ENCODE results near the gene UGGT2.
"Not testable (repeated sequence)": the region's sequence is repeated elsewhere in the genome, so short reads cannot be mapped to it uniquely, and the experiment has no call there.

The UGGT2 gene

DNA sequence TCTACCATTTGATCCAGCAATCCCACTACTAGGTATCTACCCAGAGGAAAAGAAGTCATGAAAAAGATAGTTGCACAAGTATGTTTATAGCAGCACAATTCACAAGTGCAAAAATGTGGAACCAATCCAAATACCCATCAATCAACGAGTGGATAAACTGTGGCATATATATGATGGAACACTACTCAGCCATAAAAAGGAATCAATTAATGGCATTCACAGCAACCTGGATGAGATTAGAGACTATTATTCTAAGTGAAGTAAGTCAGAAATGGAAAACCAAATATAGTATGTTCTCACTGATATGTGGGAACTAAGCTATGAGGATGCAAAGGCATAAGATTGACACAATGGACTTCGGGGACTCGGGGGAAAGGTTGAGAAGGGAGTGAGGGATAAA is 1.3 kb downstream of the UGGT2 start:
- not testable (repeated sequence) for DNase-seq (ENCODE audit: low read depth, low spot score)

DNA sequence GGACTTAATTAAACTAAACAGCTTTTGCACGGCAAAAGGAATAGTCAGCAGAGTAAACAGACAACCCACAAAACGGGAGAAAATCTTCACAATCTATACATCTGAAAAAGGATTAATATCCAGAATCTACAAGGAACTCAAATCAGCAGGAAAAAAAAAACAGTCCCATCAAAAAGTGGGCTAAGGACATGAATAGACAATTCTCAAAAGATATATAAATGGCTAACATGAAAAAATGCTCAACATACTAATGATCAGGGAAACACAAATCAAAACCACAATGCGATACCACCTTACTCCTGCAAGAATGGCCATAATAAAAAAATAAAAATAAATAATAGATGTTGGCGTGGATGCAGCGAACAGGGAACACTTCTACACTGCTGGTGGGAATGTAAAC is 1.7 kb downstream of the UGGT2 start:
- not testable (repeated sequence) for DNase-seq (ENCODE audit: low read depth, low spot score)

GRCh38 chr13:96050955-96051354 is 2.2 kb downstream of the UGGT2 start:
- not testable (repeated sequence) for DNase-seq (ENCODE audit: low read depth, low spot score)

GRCh38 chr13:96046449-96047126 is 6.6 kb downstream of the UGGT2 start:
- not testable (repeated sequence) for DNase-seq (ENCODE audit: low read depth, low spot score)

DNA sequence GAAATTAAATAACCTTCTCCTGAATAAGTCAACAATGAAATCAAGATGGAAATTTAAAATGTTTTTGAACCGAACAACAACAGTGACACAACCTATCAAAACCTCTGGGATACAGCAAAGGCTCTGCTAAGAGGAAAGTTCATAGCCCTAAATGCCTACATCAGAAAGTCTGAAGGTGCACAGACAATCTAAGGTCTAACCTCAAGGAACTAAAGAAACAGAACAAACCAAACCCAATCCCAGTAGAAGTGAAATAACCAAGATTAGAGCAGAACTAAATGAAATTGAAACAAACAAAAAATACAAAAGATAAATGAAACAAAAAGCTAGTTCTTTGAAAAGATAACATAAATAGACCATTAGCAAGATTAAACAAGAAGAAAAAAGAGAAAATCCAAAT is 9.0 kb downstream of the UGGT2 start:
- DNase-seq (ENCODE audit: low read depth, low spot score) = no peak

DNA sequence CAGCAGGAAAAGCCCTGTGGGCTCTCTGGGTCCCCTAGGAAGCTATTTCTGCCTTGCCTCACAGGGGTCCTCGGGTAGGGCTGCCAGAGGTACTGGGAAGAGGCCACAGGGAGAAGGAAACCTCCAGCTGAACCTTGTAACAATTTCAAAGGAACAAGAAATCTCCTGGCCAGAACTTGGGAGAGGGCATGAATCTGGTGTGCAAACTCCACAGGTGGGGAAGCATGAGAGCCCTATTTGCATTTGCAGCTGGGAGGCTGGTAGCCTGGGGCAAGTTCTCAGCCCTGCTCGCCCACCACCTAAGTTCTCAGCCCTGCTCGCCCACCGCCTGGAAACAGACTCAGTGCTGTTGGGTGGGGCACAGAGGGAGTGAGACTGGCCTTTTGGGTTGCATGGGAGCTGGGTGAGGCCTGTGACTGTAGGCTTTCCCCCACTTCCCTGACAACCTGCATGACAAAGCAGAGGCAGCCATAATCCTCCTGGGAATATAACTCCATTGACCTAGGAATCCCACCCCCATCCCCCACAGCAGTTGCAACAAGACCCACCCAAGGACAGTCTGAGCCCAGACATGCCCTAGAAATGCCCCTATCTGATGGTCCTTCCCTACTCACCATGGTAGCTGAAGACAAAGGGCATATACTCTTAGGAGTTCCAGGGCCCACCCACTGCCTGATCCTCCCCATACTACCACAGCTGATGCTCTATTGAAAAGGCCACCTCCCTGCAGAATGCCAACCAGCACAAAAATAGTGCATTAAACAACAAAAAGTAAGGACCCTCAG is 11.7 kb downstream of the UGGT2 start:
- DNase-seq (ENCODE audit: low read depth, low spot score) = no peak

DNA sequence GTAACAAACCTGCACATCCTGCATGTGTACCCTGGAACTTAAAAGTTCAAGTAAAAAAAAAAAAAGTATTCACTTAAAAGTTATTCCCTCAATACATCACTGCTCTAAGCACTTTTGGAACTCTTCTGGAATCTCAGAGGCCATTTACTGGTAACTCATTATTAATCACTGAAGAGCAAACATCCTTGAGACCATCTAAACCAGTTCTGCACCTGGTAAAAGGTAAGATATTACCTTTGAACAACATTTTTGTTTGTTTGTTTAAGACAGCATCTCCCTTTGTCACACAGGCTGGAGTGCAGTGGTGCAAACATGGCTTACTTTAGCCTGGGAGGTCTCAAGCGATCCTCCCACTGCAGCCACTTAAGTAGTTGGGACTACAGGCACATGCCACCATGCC is 16.7 kb downstream of the UGGT2 start:
- DNase-seq (ENCODE audit: low read depth, low spot score) = no peak

DNA sequence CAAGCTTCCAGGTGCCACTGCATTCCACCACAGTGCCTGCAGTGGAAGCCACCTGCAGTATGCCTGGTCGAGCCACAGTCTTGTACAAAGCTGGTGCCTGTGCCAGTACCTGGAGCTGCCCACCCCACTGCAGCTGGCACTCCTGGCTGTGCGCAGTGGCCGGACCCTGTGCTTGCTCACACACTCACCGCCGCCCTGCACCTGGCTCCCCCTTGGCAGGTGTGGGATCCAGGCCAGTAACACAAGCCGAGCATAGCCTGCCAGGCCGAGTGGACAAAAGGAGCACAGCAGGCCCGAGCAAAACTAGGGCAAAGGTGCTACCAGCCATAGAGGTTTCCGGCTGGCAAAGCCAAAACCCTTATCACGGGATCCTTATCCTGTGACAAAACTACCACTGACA is 18.5 kb downstream of the UGGT2 start:
- DNase-seq (ENCODE audit: low read depth, low spot score) = no peak

DNA sequence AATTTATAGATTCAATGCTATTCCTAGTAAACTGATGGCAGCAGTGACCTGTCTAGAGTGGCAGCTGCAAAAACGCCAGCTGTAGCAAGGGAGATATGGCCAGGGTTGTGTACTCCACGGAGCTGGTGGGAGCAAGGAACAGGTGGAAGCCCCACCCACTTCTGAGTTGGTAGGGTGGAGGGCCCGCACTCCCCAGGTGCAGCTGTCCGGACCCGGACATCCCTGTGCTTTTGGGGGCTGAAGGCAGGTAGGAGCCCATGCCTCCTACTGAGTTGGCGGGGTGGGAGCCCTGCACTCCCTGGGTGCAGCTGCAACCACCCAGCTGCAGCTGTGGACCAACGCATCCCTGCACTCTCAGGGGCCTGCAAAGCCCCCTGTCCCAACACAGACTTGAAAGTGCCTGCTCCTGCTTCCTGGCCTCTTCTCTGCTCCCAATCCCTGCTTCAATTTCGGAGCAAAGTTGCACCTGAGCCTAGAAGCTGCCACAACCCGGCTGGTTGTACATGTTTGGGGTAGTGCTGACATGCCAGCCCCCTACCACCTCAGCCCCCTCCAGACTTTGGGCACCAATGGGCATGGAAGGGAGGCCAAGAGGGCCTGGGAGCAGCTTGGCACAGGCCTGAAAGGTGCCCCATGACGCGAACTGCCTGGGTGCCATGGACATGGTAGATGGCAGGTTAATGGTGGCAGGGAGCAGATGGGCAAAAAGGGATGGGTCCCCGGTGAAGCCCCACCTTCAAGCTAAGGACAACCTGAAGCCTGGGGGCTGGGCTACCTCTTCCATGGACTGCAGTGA is 19.8 kb downstream of the UGGT2 start:
- no peak for DNase-seq (ENCODE audit: low read depth, low spot score)

- DNase-seq (ENCODE audit: low read depth, low spot score) = no peak
Observed at GRCh38 chr13:96032717-96033116, 20.5 kb downstream of the UGGT2 start.

GRCh38 chr13:96029002-96029401 is 24.2 kb downstream of the UGGT2 start:
- DNase-seq (ENCODE audit: low read depth, low spot score) = no peak

GRCh38 chr13:96027496-96027895 is 25.7 kb downstream of the UGGT2 start:
- no peak for DNase-seq (ENCODE audit: low read depth, low spot score)

DNA sequence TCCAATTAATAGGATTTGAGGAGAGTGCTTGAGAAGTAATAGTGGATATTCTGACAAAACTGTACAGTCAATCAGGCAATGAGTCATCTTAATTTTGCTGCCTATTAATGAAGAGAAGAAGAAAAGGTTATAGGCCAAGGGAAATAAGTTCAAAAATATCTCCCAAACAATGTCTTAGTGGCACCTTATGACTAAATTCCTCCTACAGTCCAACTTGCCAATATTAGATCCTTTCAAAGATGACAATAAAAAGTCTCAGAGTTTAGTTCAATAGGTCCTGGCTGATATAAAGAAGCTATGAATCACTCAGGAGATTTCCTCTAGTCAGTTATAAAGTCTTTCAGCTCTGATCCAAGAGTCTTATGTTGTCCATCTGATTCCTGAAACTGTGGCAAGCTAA is 27.9 kb downstream of the UGGT2 start:
- no peak for DNase-seq (ENCODE audit: low read depth, low spot score)

DNA sequence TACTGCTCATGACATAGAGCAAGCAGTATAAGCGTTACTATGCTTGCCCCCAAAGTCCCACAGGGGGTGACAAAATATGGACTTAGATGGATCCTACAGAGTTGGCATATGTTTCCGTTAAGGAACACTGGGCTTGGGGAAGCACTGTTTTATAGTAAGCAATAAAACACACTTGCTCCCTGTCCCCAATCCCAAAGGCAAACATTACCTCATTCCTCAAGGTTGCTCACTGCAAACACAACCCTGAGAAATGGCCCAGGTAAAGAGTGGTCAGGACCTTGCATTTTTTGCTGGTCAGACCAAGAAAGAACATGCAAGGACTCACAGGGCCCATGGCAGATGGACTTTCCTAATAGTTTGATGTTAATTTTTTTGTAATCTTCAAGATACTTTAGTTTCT is 32.3 kb downstream of the UGGT2 start:
- DNase-seq (ENCODE audit: low read depth, low spot score) = no peak

DNA sequence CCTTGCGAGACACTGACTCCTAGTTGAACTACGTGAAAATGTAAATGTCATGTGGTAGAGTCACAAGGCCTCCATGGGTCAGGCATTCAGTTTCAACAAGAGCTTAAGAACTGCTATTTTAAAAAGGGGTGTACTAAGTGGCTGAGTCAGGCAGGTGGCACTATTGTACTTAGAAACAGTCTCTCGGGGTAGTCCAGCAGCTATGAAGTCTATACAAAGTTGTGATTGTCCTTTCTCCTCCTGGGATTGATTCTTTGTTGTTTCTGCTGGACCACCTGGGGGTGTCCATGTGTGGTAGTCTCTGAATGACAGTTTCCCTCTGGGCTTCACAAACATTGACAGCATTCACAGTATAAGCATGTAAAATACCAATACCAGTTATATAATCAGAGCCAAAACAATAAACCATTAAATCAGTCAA is 33.0 kb downstream of the UGGT2 start:
- DNase-seq (ENCODE audit: low read depth, low spot score) = peak; percentile 51

DNA sequence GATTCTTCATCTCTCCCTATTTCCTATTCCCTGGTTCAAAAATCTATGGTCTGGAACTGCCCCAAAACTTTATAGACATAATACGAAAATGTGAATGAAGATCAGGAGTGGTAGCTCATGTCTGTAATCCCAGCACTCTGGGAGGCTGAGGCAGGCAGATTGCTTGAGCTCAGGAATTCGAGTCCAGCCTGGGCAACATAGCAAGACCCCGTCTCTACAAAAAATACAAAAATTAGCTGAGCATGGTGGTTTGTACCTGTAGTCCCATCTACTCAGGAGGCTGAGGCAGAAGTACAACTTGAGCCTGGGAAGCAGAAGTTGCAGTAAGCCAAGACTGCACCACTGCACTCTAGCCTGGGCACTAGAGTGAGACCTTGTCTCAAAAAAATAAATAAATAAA is 35.1 kb downstream of the UGGT2 start:
- DNase-seq (ENCODE audit: low read depth, low spot score) = no peak

DNA sequence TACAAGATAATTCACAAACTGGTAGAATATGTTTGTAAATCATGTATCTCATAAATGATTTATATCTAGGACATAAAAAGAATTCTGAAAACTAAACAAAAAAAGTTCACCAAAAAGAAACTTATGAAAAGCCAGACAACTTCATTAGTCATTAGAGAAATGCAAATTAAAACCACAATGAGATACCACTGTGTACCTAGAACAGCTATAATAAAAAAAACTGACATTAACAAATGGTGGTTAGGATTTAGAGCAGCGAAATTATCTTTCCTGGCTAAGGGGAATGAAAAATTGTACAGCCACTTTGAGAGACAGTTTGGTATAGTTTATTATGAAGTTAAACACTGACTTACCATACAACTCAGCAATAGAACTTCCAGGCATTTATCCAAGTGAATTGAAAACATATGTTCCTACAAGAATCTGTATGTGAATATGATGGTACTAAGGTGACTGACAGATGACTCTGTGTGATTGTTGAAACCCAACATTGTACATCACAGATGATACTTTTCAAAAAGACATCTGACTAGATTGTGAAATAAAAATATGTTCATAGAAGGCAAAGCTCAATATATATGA is 41.8 kb downstream of the UGGT2 start:
- DNase-seq (ENCODE audit: low read depth, low spot score) = no peak

- DNase-seq (ENCODE audit: low read depth, low spot score) = no peak
Observed at GRCh38 chr13:96003304-96003703, 49.9 kb downstream of the UGGT2 start.

- no peak for DNase-seq (ENCODE audit: low read depth, low spot score)
Observed at GRCh38 chr13:96002322-96003131, 50.7 kb downstream of the UGGT2 start.

DNA sequence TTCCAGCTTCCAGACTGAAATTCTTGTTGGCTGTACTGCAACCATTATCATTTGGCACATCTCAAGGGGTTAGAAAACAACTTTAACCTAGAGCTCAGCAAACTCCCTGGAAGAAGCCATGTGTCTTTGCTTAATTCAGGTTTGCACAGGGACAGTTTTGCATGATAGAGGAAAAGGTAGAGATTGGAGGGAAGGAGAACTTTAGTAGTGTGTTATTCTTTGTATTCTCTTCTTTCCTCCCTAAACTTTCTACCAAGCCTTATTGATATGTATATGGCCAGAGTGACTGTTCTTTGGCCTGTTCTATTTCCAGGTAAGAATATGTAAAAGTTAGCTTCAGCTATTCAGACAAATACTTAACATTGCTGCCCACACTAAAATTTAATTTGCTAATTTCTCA is 53.1 kb downstream of the UGGT2 start:
- DNase-seq (ENCODE audit: low read depth, low spot score) = no peak

DNA sequence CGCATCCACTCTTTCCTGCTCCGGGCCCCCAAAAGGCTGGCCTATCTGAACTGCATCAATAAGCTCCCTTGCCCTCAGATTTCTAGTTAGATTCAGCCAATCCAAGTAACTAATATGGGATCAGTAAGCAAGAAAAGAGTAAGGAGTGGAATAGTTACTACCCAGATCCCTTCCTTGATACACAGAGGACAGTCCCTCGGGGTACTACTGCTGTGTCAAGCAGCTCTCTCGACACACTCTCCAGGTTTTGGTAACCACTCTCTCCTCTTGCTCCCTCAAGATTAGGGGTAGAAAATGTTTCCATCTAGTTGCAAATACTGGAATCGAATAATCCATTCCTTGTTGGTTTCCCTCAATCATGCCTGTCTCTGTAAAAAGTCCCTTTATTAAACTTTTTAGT is 65.4 kb downstream of the UGGT2 start:
- no peak for DNase-seq (ENCODE audit: low read depth, low spot score)

Data from smooth muscle cell of the brain vasculature (primary cell).